Neural progenitor cell (in vitro differentiated cells): ENCODE data around the gene FBXO17. TPM values are rescaled to one million over a fixed set of nuclear protein-coding genes. Genes with fewer than 3 reads are reported as not detected.

Source experiments
- DNase-seq: peaks from one replicate; pipeline ENCODE4 v3.0.0-alpha.2; 2016; ENCODE audit warnings: low spot score
- H2AFZ ChIP-seq: fragments of 200-600 bp; sonication (generic); replicated peaks from 2 replicates; pipeline ENCODE4 v1.6.1; 2016; ENCODE audit warnings: antibody characterized with exemption
- H3F3A ChIP-seq: fragments of 200-600 bp; sonication (generic); 2 replicates; pipeline ENCODE4 v1.6.1; 2016; ENCODE audit warnings: antibody characterized with exemption, low read depth
- H3K27ac ChIP-seq: fragments of 200-600 bp; sonication (generic); 2 replicates; pipeline ENCODE4 v1.5.1; 2016; ENCODE audit warnings: mild to moderate bottlenecking
- H3K27me3 ChIP-seq: fragments of 200-600 bp; sonication (generic); 2 replicates; pipeline ENCODE4 v1.6.1; 2016; ENCODE audit warnings: mild to moderate bottlenecking, moderate library complexity
- H3K36me3 ChIP-seq: fragments of 200-600 bp; sonication (generic); 2 replicates; pipeline ENCODE4 v1.5.1; 2016
- H3K4me1 ChIP-seq: fragments of 200-600 bp; sonication (generic); 2 replicates; pipeline ENCODE4 v1.6.1; 2016; ENCODE audit warnings: mixed run types
- H3K4me2 ChIP-seq: fragments of 200-600 bp; sonication (generic); 2 replicates; pipeline ENCODE4 v1.6.1; 2016
- H3K4me3 ChIP-seq: fragments of 200-600 bp; sonication (generic); 2 replicates; pipeline ENCODE4 v1.5.1; 2016
- H3K79me2 ChIP-seq: fragments of 200-600 bp; sonication (generic); 2 replicates; pipeline ENCODE4 v1.6.1; 2016; ENCODE audit warnings: low read depth
- H3K9ac ChIP-seq: fragments of 200-600 bp; sonication (generic); 2 replicates; pipeline ENCODE4 v1.6.1; 2016
- H3K9me3 ChIP-seq: fragments of 200-600 bp; sonication (generic); 2 replicates; pipeline ENCODE4 v1.5.1; 2016; ENCODE audit warnings: low read depth
- H4K20me1 ChIP-seq: fragments of 200-600 bp; sonication (generic); 2 replicates; pipeline ENCODE4 v1.6.1; 2016; ENCODE audit warnings: low read depth
- H3K27ac Mint-ChIP-seq: 3 replicates; pipeline ENCODE4 v1.8.0; 2021; ENCODE audit warnings: mixed read lengths
- H3K27me3 Mint-ChIP-seq: 2 replicates; pipeline ENCODE4 v1.8.0; 2022; ENCODE audit warnings: low read depth, mild to moderate bottlenecking, inconsistent platforms, moderate library complexity, mixed read lengths; ENCODE audit not compliant: insufficient read depth
- H3K36me3 Mint-ChIP-seq: 3 replicates; pipeline ENCODE4 v1.8.0; 2021; ENCODE audit warnings: mixed read lengths
- H3K4me1 Mint-ChIP-seq: 3 replicates; pipeline ENCODE4 v1.8.0; 2021; ENCODE audit warnings: mixed read lengths
- H3K4me3 Mint-ChIP-seq: 3 replicates; pipeline ENCODE4 v1.8.0; 2021; ENCODE audit warnings: mild to moderate bottlenecking, moderate library complexity, mixed read lengths
- H3K9me3 Mint-ChIP-seq: 3 replicates; pipeline ENCODE4 v1.8.0; 2020; ENCODE audit warnings: mixed read lengths
- EZH2 ChIP-seq: fragments of 200-600 bp; sonication (generic); IDR thresholded peaks from 2 replicates; pipeline ENCODE4 v1.6.1; 2017; ENCODE audit warnings: antibody characterized with exemption, mild to moderate bottlenecking, moderate library complexity
- EZH2phosphoT487 ChIP-seq: fragments of 200-600 bp; sonication (generic); IDR thresholded peaks from 2 replicates; pipeline ENCODE4 v1.6.1; 2017; ENCODE audit warnings: antibody characterized with exemption
- total RNA-seq: library from RNA; depleted of rRNA; stranded (reverse); fragments of >200 nt; gene quantifications from 2 replicates; pipeline ENCODE4 v1.2.3, GENCODE V29; 2015; ENCODE audit warnings: low replicate concordance
- TF ChIP-seq, protein P1 (sequence below): fragments of 200-600 bp; sonication (generic); IDR thresholded peaks from 2 replicates; pipeline ENCODE4 v1.5.1; 2017; ENCODE audit warnings: antibody characterized with exemption, mild to moderate bottlenecking

Gene FBXO17
- total RNA-seq, 1 donor from 2014 or later = 8.3 TPM

GRCh38 chr19:38978326-38978689, 2.8 kb upstream of the FBXO17 start:
- Histone ChIP-seq H3K9me3 (no peaks in the 10 kb centered on the region), H3K36me3 (no peaks in the 10 kb centered on the region), H3K4me1 (peaks cover 12% of the 10 kb centered on the region), H3F3A (peaks cover 21% of the 10 kb centered on the region), H3K79me2 (peaks cover 5% of the 10 kb centered on the region), H3K27me3 (no peaks in the 10 kb centered on the region), H3K9ac (no peak overlapping the region), H3K4me2 (no peak overlapping the region), H3K4me3 (no peak overlapping the region), H4K20me1 (no peaks in the 10 kb centered on the region), H2AFZ (no peak overlapping the region), H3K27ac (no peak overlapping the region)
- Mint-ChIP-seq H3K4me3 (no peak overlapping the region), H3K4me1 (peaks cover 23% of the 10 kb centered on the region), H3K27me3 (peaks cover 19% of the 10 kb centered on the region), H3K27ac (no peak overlapping the region), H3K9me3 (no peaks in the 10 kb centered on the region), H3K36me3 (no peaks in the 10 kb centered on the region)
- TF ChIP-seq EZH2phosphoT487 = no peak
- TF ChIP-seq, protein P1, sequence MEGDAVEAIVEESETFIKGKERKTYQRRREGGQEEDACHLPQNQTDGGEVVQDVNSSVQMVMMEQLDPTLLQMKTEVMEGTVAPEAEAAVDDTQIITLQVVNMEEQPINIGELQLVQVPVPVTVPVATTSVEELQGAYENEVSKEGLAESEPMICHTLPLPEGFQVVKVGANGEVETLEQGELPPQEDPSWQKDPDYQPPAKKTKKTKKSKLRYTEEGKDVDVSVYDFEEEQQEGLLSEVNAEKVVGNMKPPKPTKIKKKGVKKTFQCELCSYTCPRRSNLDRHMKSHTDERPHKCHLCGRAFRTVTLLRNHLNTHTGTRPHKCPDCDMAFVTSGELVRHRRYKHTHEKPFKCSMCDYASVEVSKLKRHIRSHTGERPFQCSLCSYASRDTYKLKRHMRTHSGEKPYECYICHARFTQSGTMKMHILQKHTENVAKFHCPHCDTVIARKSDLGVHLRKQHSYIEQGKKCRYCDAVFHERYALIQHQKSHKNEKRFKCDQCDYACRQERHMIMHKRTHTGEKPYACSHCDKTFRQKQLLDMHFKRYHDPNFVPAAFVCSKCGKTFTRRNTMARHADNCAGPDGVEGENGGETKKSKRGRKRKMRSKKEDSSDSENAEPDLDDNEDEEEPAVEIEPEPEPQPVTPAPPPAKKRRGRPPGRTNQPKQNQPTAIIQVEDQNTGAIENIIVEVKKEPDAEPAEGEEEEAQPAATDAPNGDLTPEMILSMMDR = no peak
- no peak for TF ChIP-seq EZH2
- no peak for DNase-seq

DNA sequence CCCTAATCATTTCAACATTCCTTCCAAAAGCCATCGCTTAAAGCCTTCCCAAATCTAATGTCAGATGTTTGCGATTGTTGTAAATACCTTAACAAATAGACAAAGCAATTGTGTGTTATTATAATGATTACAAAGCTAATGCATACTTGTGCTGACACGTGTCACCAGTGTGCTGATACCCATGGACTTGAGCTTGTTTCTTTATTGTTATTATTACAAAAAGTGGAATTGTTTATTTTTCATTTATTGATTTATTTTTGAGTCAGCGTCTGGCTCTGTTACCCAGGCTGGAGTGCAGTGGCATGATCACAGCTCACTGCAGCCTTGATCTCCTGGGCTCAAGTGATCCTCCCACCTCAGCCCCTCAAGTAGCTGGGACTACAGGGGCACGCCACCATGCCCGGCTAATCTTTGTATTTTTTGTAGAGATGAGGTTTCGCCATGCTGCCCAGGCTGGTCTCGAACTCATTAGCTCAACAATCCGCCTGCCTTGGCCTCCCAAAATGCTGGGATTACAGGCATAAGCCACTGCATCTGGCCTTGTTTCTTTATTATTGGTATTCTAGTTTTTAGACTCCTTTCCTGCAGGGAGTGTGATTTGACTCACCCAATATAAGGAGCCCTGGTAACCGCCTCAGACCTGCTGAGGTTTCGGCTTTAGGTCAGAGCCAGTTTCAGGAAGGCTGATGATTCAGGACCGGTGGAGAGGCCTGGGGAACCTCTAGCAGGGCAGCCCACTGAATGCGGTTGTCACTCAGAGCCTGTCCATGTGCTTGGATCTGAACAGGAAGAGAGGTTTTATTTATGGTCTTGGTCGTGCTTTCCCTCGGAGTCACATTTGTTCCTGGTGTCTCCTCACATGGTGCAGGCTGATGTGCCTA, 2.1 kb upstream of the FBXO17 start:
- H4K20me1 ChIP-seq = no peaks in the 10 kb centered on the region
- no peaks in the 10 kb centered on the region for H3K36me3 ChIP-seq
- peaks cover 9% of the 10 kb centered on the region for H3K79me2 ChIP-seq
- Mint-ChIP-seq H3K4me1 (peaks cover 23% of the 10 kb centered on the region), H3K36me3 (no peaks in the 10 kb centered on the region), H3K27me3 (peaks cover 19% of the 10 kb centered on the region), H3K27ac (no peak overlapping the region), H3K9me3 (no peaks in the 10 kb centered on the region), H3K4me3 (no peak overlapping the region)
- H3K9me3 ChIP-seq = no peaks in the 10 kb centered on the region
- no peaks in the 10 kb centered on the region for H3K27me3 ChIP-seq
- H3K4me1 ChIP-seq = peaks cover 12% of the 10 kb centered on the region
- H3K4me3 ChIP-seq = no peak overlapping the region
- H2AFZ ChIP-seq = no peak overlapping the region
- no peak for TF ChIP-seq EZH2phosphoT487
- TF ChIP-seq EZH2 = no peak
- TF ChIP-seq, protein P1 = no peak
- H3F3A ChIP-seq = peaks cover 21% of the 10 kb centered on the region
- H3K27ac ChIP-seq = no peak overlapping the region
- no peak overlapping the region for H3K4me2 ChIP-seq
- H3K9ac ChIP-seq = no peak overlapping the region
- DNase-seq = no peak

GRCh38 chr19:38975861-38976271, 324 bp upstream of the FBXO17 start:
- H3K9me3 Mint-ChIP-seq = no peaks in the 10 kb centered on the region
- no peak overlapping the region for H3K27ac ChIP-seq
- peak overlapping the region; percentile 75 for H2AFZ ChIP-seq
- peaks cover 6% of the 10 kb centered on the region for H4K20me1 ChIP-seq
- peak; percentile 67 for DNase-seq
- H3K4me3 Mint-ChIP-seq = peak overlapping the region; percentile 97
- H3F3A ChIP-seq = peaks cover 21% of the 10 kb centered on the region
- H3K27me3 Mint-ChIP-seq = peaks cover 16% of the 10 kb centered on the region
- no peaks in the 10 kb centered on the region for H3K36me3 ChIP-seq
- peak overlapping the region; percentile 88 for H3K4me2 ChIP-seq
- H3K4me1 ChIP-seq = peaks cover 7% of the 10 kb centered on the region
- H3K36me3 Mint-ChIP-seq = peaks cover 4% of the 10 kb centered on the region
- no peak for TF ChIP-seq EZH2phosphoT487
- TF ChIP-seq EZH2 = no peak
- TF ChIP-seq, protein P1 = no peak
- H3K4me1 Mint-ChIP-seq = peaks cover 23% of the 10 kb centered on the region
- H3K9me3 ChIP-seq = no peaks in the 10 kb centered on the region
- peak overlapping the region; percentile 0 for H3K9ac ChIP-seq
- peak overlapping the region; percentile 71 for H3K4me3 ChIP-seq
- peak overlapping the region; percentile 96 for H3K27ac Mint-ChIP-seq
- H3K79me2 ChIP-seq = peaks cover 15% of the 10 kb centered on the region
- H3K27me3 ChIP-seq = no peaks in the 10 kb centered on the region
